ENCODE data around the gene CPSF3.
A peak's percentile ranks its signal among the peaks of the same experiment; 100 is the strongest.

The CPSF3 gene

DNA sequence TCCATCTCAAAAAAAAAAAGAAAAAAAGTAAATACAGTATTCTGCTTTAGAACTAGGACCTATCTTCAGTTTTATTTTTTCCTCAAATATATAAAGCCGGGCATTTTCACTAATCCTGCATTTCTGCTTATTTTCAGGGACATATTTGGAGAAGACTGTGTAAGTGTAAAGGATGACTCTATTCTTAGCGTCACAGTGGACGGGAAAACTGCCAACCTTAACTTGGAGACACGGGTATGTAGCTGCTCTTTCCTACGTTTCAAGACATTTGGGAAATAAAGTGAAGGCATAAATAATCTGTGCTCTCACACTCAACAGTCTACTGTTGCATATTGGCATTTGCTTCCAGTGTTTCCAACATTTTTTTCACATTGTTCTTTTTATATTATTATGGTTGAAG, 47.8 kb downstream of the CPSF3 start:
- Mint-ChIP-seq H3K9me3 (no peaks in the 10 kb centered on the region), H3K36me3 (ENCODE audit: insufficient read depth) (peaks cover 2% of the 10 kb centered on the region), H3K27me3 (no peaks in the 10 kb centered on the region), H3K27ac (ENCODE audit: low read depth) (no peak overlapping the region), H3K4me3 (no peak overlapping the region), H3K4me1 (peaks cover 13% of the 10 kb centered on the region)
- ATAC-seq (replicated peaks; ENCODE audit: extremely low read depth, poor library complexity, severe bottlenecking), result no peak
- DNase-seq (ENCODE audit: low spot score in 2 of 2), result no peak

DNA sequence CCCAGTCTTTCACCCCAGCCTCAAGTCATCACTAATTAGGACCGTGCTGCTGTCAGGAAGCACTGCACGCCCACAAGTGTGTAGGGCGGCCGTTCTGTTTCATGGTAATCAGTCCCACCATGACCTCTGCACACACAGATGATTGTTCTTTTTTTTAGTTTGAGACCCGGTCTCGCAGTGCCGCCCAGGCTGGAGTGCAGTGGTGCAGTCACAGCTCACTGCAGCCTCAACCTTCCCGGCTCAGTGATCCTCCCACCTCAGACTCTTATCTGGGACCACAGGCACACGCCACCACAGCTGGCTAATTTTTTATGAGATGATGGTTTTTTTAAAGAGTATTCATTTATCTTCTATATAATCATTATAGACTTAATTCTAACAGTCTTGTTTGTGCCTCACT, 49.1 kb downstream of the CPSF3 start:
- H3K9me3 Mint-ChIP-seq, result no peaks in the 10 kb centered on the region
- no peak for DNase-seq (ENCODE audit: low spot score in 2 of 2)
- ATAC-seq (replicated peaks; ENCODE audit: extremely low read depth, poor library complexity, severe bottlenecking), result no peak
- H3K27ac Mint-ChIP-seq (ENCODE audit: low read depth), result no peak overlapping the region
- peaks cover 24% of the 10 kb centered on the region for H3K4me1 Mint-ChIP-seq
- peaks cover 5% of the 10 kb centered on the region for H3K36me3 Mint-ChIP-seq (ENCODE audit: insufficient read depth)
- no peak overlapping the region for H3K4me3 Mint-ChIP-seq
- H3K27me3 Mint-ChIP-seq, result no peaks in the 10 kb centered on the region

DNA sequence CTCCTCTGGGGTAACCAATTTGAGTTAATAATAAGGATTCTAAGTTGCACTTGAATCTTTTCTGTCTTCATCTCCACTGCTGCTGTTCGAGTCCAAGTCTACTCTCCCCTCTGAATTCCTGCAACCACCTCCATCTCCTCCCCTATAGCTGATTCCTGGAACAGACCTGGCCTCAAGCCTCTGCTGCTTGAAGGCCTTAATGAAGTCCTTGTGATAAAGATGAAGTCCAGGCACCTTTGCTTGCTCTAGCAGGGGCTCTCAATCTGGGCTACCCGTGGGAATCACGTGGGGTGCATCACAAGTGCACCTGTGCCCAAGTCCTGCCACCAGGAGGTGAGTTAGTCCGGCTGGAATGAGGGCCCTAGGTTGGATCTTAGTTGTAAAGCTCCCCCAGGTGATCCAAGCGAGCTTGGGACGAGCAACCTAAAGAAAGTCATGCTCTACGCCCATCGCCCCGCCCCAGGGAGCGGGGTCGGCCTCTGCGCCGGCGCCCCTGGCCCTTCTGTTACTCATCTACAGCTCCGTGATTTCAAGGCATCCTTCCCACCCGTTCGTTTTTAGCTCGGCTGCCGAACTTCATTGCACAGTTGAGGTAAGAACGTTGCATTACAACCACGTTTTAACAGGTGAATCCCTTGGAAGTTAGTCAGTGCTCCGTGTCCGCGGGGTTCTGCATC, 50.0 kb downstream of the CPSF3 start:
- Mint-ChIP-seq H3K27ac (ENCODE audit: low read depth) (peak overlapping the region; percentile 64), H3K36me3 (ENCODE audit: insufficient read depth) (peaks cover 5% of the 10 kb centered on the region), H3K4me1 (peaks cover 30% of the 10 kb centered on the region), H3K27me3 (no peaks in the 10 kb centered on the region), H3K4me3 (peak overlapping the region; percentile 78), H3K9me3 (no peaks in the 10 kb centered on the region)
- DNase-seq (ENCODE audit: low spot score in 2 of 2), result no peak
- peak; percentile 5 for ATAC-seq (replicated peaks; ENCODE audit: extremely low read depth, poor library complexity, severe bottlenecking)

DNA sequence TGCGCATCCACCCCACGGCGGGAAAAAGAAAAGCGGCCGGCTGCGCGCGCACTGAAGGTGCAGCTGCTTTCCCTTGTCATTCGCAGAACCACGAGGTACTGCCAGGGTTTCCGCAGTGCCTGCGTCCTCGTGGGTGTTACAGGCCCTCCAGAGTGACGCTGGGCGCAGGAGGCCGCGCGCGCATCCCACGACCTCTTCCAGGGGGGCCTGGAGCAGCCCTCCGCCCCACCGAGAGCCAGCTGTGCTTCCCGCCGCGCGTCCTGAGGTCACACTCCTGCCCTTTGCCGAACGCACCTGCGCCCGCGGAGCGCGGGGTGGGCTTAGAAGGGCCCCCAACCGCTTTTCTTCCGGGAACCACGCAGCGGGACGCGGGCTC, 50.5 kb downstream of the CPSF3 start:
- no peaks in the 10 kb centered on the region for H3K9me3 Mint-ChIP-seq
- peak overlapping the region; percentile 78 for H3K4me3 Mint-ChIP-seq
- peak overlapping the region; percentile 64 for H3K27ac Mint-ChIP-seq (ENCODE audit: low read depth)
- peaks cover 5% of the 10 kb centered on the region for H3K36me3 Mint-ChIP-seq (ENCODE audit: insufficient read depth)
- peak in 1 of 2 donors; percentile 33 for DNase-seq (ENCODE audit: low spot score in 2 of 2)
- peaks cover 35% of the 10 kb centered on the region for H3K4me1 Mint-ChIP-seq
- H3K27me3 Mint-ChIP-seq, result no peaks in the 10 kb centered on the region
- ATAC-seq (replicated peaks; ENCODE audit: extremely low read depth, poor library complexity, severe bottlenecking), result peak; percentile 71

DNA sequence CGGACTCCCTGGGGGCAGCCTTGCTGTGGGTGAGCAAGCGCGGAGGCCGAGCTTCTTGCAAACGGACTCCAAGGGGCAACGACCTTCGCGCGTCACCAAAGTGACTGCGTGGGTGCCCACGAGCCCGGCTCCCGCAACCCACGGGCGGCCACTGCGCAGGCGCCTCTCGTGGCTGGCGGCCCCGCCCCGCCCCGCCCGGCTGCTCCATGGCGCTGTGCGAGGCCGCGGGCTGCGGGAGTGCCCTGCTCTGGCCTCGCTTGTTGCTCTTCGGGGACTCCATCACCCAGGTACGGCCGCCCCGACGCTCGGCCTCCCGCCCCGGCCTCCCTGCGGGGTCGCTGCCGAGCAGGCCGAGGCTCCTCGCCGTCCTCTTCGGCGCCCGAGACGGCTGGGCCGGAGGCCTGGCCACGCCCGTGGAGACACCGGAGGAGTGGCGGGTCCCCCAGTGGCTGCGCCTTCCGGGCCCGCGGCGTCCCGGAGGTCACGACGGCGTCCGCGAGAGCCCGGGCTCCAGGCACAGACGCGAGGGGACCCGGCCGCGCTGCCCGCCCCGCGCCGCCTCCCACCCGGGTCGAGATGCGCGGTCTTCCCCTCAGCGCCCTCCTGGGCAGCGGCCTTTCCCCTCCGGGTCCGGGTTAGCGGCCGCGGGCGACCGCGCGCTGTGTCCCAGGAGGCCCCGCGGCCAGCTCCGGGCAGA, 51.1 kb downstream of the CPSF3 start, which contains the start of gene IAH1:
TSS of gene IAH1 (plus strand) at position 191 of the 697 bp plus-strand sequence. CDS start at position 207, 16 bp downstream.
- peaks cover 41% of the 10 kb centered on the region for H3K4me1 Mint-ChIP-seq
- no peaks in the 10 kb centered on the region for H3K9me3 Mint-ChIP-seq
- H3K27me3 Mint-ChIP-seq, result no peaks in the 10 kb centered on the region
- peak within 1 kb of the TSS; percentile 78 for H3K4me3 Mint-ChIP-seq
- DNase-seq (ENCODE audit: low spot score in 2 of 2), result peak; percentile 51 to 54
- peak; percentile 80 for ATAC-seq (replicated peaks; ENCODE audit: extremely low read depth, poor library complexity, severe bottlenecking)
- H3K27ac Mint-ChIP-seq (ENCODE audit: low read depth), result peak within 1 kb of the TSS; percentile 64
- H3K36me3 Mint-ChIP-seq (ENCODE audit: insufficient read depth), result peaks cover 9% of the 10 kb centered on the region

DNA sequence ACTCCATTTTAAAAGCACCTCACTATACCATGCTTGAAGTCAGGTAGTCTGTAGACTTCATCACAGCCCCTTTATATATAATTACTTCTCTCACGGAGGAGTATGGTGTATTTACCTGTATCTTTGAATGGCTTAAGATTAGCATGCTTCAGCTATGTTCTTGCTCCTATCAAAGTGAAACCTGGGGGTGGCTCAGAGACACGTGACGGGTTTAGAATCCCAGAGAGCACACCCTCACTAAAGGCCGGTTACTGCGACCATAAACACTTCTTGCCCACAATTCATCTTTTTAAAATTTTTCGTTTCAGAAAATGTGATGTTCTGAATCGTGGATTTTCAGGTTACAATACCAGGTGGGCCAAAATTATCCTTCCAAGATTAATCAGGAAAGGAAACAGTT, 54.5 kb downstream of the CPSF3 start:
- Mint-ChIP-seq H3K27ac (ENCODE audit: low read depth) (no peak overlapping the region), H3K27me3 (no peaks in the 10 kb centered on the region), H3K4me1 (peaks cover 47% of the 10 kb centered on the region), H3K9me3 (no peaks in the 10 kb centered on the region), H3K4me3 (no peak overlapping the region), H3K36me3 (ENCODE audit: insufficient read depth) (peaks cover 29% of the 10 kb centered on the region)
- ATAC-seq (replicated peaks; ENCODE audit: extremely low read depth, poor library complexity, severe bottlenecking) (no peak), DNase-seq (ENCODE audit: low spot score in 2 of 2) (no peak)

DNA sequence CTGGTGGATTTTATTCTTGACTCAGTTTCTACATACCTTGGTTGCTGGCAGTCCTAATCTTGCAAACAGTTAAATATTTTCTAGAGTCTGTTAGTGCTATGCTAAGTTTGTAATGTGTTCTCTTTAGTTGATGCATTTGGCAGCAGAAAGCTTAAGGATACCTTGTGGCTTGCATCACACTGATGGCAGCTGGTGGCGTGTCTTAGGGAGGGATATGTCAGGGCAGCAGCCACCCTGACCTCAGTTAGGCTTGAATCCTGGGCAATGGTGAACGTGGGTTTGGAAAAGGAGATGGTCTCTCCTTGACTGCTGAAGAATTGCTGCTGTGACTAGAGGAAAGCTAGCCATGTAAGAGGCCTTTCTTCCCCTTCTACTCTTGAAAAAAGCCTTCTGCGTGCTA, 55.1 kb downstream of the CPSF3 start:
- Mint-ChIP-seq H3K36me3 (ENCODE audit: insufficient read depth) (peaks cover 30% of the 10 kb centered on the region), H3K4me1 (peaks cover 41% of the 10 kb centered on the region), H3K27me3 (no peaks in the 10 kb centered on the region), H3K27ac (ENCODE audit: low read depth) (no peak overlapping the region), H3K9me3 (no peaks in the 10 kb centered on the region), H3K4me3 (no peak overlapping the region)
- DNase-seq (ENCODE audit: low spot score in 2 of 2) (no peak), ATAC-seq (replicated peaks; ENCODE audit: extremely low read depth, poor library complexity, severe bottlenecking) (no peak)

DNA sequence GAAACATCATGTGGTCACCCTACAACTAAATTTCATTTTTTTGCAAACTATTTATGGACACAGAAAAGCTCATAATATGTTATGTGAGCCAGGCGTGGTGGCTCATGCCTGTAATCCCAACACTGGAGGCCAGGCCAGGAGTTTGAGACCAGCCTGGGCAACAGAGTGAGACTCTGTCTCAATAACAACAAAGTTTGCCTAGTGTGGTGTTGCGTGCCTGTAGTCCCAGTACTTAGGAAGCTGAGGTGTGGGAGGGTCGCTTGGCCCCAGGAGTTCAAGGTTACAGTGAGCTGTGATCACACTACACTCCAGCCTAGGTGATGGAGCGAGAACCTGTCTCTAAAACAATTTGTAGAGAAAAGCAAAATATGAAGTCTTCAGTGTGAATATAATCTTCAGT, 56.7 kb downstream of the CPSF3 start:
- peaks cover 39% of the 10 kb centered on the region for H3K4me1 Mint-ChIP-seq
- no peak for DNase-seq (ENCODE audit: low spot score in 2 of 2)
- H3K36me3 Mint-ChIP-seq (ENCODE audit: insufficient read depth), result peaks cover 40% of the 10 kb centered on the region
- H3K9me3 Mint-ChIP-seq, result no peaks in the 10 kb centered on the region
- ATAC-seq (replicated peaks; ENCODE audit: extremely low read depth, poor library complexity, severe bottlenecking), result no peak
- no peaks in the 10 kb centered on the region for H3K27me3 Mint-ChIP-seq
- H3K27ac Mint-ChIP-seq (ENCODE audit: low read depth), result no peak overlapping the region
- no peak overlapping the region for H3K4me3 Mint-ChIP-seq

DNA sequence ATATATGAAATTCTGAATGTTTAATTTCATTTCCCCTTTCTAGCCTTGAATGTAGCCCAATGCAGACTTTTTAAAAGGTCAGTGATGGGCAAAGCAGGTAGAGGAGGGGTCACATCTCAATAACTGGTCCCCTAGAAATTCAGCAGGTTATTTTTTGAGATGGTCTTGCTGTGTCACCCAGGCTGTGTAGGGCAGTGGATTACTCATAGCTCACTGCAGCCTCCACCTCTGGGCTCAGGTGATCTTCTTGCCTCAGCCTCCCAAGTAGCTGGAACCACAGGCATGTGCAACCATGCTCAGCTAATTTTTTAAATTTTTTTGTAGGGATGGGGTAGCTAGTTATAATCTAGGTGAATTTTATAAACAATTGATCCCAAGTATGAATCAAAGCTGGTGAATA, 59.7 kb downstream of the CPSF3 start:
- Mint-ChIP-seq H3K27ac (ENCODE audit: low read depth) (no peak overlapping the region), H3K4me3 (no peak overlapping the region), H3K27me3 (no peaks in the 10 kb centered on the region), H3K36me3 (ENCODE audit: insufficient read depth) (peaks cover 60% of the 10 kb centered on the region), H3K9me3 (no peaks in the 10 kb centered on the region), H3K4me1 (peaks cover 20% of the 10 kb centered on the region)
- no peak for DNase-seq (ENCODE audit: low spot score in 2 of 2)
- no peak for ATAC-seq (replicated peaks; ENCODE audit: extremely low read depth, poor library complexity, severe bottlenecking)

DNA sequence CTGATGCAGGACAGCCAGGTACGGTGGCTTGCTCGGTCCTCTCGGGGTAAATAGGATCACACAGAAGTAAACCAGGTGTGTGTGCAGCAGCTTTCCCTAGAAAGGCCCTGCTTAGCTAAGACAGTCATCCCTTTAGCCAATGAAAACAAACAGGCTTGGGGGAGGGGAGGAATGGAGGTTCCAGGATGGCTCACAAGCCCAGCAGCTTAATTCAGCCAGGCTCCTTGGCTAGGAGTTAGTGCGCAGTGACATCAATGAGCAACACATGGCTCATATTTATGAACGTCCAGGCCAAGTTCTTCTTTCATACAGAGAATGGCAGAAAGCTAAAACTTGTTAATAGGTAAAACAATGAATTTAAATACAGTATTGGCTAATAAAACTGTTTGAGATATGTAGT, 61.1 kb downstream of the CPSF3 start:
- no peak overlapping the region for H3K27ac Mint-ChIP-seq (ENCODE audit: low read depth)
- peaks cover 6% of the 10 kb centered on the region for H3K4me1 Mint-ChIP-seq
- peaks cover 66% of the 10 kb centered on the region for H3K36me3 Mint-ChIP-seq (ENCODE audit: insufficient read depth)

DNA sequence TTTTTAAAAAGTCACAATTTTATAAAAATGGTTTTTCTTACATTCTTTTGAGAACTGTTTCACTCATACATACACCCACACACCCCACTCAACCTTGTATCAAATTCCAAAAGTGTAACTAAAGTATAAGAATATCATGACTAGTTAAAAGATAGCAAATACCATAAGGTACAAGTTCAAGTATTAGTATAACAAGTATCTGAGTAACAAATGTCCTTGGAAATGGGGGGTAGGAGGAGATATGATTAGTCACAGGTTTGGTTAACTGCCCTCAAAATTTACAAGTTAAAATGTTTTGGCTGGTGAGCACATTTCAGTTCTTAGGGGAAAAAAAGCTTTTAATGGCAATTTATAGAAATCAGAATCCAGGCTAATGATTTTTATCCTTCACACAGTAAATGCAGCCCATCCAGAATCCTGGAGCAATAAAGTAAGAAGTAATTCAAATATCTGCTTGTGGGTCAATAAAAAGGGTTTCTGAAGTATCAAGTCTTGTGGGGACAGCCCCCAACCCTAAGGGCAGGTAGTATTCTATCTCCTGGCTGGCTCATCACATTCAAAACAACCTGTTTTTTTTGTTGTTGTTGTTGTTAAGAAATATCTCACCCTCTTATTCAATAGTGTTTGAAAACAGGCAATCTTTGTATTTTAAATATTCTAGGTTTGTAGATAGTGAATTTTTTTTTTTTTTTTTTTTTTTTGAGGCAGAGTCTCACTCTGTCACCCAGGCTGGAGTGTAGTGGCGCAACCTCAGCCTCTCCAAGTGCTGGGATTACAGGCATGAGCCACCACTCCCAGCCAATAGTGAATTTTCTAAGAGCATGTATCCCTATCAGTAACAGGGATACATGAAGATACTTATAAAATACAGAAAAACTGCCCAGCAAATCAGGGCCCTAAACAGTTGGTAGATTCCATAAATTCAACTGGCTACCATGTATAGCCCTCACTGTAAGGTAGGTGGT, 65.4 kb downstream of the CPSF3 start:
- H3K9me3 Mint-ChIP-seq, result no peaks in the 10 kb centered on the region
- peaks cover 6% of the 10 kb centered on the region for H3K4me1 Mint-ChIP-seq
- peak overlapping the region; percentile 11 for H3K27ac Mint-ChIP-seq (ENCODE audit: low read depth)
- H3K4me3 Mint-ChIP-seq, result no peak overlapping the region
- peaks cover 73% of the 10 kb centered on the region for H3K36me3 Mint-ChIP-seq (ENCODE audit: insufficient read depth)
- H3K27me3 Mint-ChIP-seq, result no peaks in the 10 kb centered on the region
- DNase-seq (ENCODE audit: low spot score in 2 of 2), result no peak
- no peak for ATAC-seq (replicated peaks; ENCODE audit: extremely low read depth, poor library complexity, severe bottlenecking)

More for the DNA sequence above, 61.1 kb downstream of the CPSF3 start:
- H3K9me3 Mint-ChIP-seq, result no peaks in the 10 kb centered on the region
- DNase-seq (ENCODE audit: low spot score in 2 of 2) (no peak), ATAC-seq (replicated peaks; ENCODE audit: extremely low read depth, poor library complexity, severe bottlenecking) (no peak)
- no peaks in the 10 kb centered on the region for H3K27me3 Mint-ChIP-seq
- no peak overlapping the region for H3K4me3 Mint-ChIP-seq

DNA sequence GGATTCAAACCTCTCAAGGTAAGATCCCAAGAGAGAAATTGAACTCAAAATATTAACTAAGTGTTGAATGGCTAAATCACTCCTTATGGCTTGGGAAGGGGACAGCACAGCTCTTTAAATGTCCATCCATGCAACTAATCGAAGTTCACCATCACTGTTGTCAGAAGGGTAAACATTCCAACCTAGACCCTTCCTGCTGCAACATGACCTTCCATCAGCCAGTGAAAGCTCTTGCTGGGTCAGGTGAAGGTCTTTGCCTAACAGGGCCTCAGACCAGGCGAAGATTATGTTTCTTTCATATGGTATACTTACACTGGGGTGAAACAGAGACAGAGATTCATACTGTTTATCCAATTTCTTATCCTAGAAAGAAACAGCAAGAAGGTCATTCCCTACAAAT, 67.3 kb downstream of the CPSF3 start:
- H3K9me3 Mint-ChIP-seq, result no peaks in the 10 kb centered on the region
- H3K27ac Mint-ChIP-seq (ENCODE audit: low read depth), result no peak overlapping the region
- ATAC-seq (replicated peaks; ENCODE audit: extremely low read depth, poor library complexity, severe bottlenecking) (no peak), DNase-seq (ENCODE audit: low spot score in 2 of 2) (no peak)
- peaks cover 6% of the 10 kb centered on the region for H3K4me1 Mint-ChIP-seq
- no peak overlapping the region for H3K4me3 Mint-ChIP-seq
- H3K27me3 Mint-ChIP-seq, result no peaks in the 10 kb centered on the region
- peaks cover 72% of the 10 kb centered on the region for H3K36me3 Mint-ChIP-seq (ENCODE audit: insufficient read depth)

All from central memory CD8-positive, alpha-beta T cell (primary cell).